GF-D8 (cell line): ENCODE data around the gene KCNK3.

ENCODE experiments used
- DNase-seq: peaks from one replicate; lab custom pipeline; 2025; lab: John Stamatoyannopoulos, UW

The KCNK3 gene

DNA sequence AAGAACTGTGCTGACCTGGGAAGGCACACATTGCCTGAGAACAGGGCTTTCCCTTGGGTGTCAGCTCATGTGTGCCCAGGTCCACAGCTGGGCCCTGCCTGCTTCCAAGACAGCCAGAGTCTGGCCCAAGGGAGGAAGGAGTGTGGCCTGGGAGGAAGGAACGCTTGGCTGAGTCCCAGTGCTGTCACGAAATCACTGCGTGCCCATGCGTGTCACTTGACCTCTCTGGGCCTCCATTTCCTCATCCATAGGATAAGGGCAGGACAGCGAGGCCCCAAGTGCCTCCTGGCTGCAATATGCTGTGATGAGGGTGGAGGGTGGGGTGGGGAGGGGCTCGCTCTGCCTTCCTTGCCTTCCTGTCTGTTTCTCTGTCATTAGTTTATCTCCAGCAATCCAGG lies 642 bp upstream of the KCNK3 start:
- no peak for DNase-seq

DNA sequence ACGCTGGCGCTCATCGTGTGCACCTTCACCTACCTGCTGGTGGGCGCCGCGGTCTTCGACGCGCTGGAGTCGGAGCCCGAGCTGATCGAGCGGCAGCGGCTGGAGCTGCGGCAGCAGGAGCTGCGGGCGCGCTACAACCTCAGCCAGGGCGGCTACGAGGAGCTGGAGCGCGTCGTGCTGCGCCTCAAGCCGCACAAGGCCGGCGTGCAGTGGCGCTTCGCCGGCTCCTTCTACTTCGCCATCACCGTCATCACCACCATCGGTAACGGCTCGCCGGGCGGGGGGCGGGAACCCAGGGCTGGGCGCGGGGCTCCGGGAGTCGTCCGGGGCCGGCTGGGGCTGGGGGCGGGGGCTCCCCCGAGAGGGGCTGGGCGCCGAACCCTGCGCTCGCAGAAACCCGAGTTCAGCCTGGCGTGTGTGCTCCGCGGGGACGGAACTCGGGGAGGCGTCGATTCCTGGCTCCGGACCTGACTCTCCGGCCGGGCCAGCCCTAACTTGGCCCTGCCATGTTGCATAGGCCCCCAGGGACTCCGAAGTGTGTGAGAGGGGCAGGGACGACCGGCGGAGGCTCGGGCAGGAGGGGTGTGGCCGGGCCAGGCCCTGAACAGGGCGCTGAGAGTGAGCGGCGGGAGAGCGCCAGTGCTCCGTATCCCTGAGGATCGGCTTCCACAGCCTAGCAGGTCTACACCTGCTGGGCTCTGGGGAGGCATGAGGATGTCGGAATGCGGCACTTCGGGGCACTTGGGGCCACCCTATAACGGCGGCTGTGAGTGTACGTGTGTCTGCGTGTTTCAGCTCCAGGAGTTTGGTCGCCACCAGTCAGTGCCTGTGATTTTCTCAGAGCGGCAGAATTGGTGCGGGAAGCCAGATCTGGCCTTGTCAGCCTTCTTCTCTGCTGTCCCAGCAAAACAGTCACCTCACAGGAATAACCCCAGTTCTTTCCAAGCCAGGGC lies 651 bp downstream of the KCNK3 start:
- DNase-seq, result no peak

DNA sequence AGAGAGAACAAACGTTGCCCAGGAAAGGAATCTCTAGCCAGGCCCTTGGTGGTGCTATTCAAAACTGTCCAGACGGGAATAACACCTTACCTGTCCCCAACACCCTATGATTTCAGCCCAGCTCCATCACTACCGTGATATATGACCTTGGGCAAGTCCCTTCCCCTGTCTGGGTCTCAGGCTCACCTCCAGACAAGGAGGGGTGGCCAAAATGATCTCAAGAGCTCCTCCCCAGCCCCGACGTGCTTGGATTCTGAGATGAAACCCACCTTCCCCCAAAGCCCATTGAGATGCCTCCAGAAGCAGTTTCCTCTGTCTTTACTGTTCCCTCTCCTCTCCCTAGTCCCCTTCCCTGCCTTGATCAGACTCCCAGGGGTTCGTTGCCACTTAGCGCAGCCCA lies 1.5 kb downstream of the KCNK3 start:
- DNase-seq, result no peak

DNA sequence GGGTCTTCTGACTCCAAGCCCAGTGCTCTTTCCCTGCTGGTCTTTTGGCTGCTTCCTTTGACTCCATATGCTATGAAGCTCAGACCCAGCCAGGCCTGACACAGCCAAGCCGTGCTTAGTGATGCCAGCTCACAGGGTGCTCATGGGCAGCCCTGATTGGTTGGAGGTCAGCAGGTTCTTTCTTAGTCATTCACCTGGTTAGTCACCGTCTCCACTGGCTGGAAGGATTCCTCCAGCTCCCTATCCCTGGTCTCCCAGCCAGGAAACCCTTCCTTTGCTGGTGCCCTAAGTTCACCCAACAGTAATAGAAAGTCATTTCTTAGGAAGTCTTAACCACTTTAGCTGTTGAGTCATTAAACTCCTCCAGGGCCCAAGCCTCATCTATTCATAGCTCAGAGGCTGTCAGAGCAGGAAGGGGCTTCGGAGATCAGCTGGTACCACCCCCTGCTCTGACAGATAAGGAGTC lies 3.9 kb downstream of the KCNK3 start:
- DNase-seq, result no peak

DNA sequence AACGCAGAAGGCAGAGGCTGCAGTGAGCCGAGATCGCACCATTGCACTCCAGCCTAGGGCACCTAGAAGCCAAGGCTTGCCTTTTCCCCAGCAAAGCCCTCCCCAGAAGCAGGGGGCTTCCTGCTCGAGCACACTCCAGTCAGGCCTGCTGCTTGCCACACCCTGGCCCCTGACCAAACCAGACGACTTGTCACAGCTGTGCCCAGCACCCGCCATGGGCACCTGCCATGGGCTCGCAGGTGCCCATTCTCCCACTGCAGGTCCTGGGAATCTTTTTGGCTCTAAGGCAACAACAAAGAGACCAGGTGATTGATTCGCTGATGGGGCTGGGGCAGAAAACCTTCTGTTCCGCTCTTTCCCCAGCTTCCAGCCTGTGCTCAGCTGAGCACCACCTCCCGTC lies 4.9 kb downstream of the KCNK3 start:
- no peak for DNase-seq

DNA sequence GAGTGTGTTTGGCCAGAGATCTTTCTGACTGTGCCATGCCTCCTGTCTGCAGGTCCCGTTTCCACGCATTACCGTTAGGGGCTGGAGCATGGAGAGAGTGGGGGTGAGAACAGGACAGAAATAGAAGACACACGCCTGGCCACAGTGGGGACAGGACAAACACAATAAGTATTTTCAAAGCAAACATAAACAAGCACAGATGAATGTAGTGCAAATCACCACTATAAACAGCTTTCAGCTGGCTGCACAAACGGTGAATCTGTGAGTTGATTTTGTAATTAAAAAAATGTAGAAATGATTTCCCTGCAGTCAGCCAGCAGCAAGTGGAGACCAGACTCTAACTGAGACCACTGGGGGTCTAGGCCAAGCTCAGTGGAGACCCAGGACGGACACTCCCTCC lies 6.8 kb downstream of the KCNK3 start:
- no peak for DNase-seq

DNA sequence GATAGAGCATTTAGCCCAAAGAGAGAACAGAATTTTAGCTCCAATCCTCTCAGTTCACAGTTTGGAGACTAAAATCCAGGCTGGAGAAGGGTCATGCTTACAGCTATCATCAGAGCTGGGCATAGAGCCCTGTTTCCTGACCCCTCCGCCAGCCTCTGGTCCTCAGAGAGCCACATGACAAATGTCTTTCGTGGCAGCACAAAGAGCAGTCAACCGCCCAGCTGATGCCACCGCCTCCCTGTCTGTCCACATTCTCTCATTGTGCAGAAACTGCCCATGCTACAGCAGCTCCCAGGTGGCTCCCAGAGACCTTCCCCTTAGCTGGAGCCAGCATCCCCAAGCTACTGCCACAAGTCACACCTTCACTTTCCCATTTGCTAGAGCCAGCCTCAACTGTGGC lies 7.6 kb downstream of the KCNK3 start:
- DNase-seq, result no peak

DNA sequence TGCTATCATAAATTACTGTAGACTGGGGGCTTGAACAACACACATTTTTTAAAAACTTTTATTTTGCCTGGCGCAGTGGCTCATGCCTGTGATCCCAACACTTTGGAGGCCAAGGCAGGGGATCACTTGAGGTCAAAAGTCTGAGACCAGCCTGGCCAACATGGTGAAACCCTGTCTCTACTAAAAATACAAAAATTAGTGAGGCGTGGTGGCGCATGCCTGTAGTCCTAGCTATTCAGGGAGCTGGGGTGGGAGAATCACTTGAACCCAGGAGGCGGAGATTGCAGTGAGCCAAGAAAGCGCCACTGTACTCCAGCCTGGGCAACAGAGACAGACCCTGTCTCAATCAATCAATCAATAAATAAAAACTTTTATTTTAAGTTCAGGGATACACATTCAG lies 9.1 kb downstream of the KCNK3 start:
- no peak for DNase-seq

DNA sequence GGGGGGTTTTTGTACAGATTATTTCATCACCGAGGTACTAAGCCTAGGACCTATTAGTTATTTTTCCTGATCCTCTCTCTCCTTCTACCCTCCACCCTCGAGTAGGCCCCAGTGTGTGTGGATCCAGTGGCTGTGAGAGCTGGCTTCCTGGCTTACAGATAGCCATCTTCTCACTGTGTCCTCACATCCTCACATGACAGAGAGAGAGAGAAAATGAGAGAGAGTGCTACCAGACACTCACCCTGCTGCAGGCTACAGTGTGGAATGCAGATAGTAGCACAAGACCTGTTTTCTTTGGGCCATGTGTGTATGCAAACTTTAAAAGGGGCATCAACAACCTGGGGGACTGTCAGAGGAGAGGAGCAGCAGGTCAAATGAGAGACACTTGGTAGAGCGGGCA lies 9.5 kb downstream of the KCNK3 start:
- DNase-seq, result no peak

DNA sequence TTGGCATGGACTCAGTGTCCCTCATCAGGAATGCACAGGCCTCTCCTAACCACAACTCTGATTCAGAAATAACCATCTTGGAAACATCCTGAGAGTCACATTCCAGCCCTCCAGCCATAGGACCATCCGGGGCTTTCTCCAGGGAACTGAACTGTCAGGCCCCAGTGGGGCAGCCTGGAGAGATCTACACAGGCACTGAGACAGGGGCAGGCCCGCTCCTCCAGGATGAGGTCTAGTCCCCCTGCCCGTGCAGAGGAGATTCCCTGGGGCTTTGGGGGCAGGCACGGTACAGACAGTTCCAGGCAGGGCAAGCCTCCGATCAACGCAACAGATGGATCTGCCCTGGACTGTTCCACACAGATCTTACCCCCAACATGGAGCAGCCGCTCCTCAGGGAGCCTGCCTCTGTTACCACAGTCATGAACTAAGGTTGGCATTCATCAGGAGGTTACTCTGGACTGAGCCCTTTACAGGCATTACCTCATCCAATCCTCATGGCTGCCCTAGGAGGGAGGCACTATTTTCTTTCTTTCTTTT lies 12.0 kb downstream of the KCNK3 start:
- no peak for DNase-seq

DNA sequence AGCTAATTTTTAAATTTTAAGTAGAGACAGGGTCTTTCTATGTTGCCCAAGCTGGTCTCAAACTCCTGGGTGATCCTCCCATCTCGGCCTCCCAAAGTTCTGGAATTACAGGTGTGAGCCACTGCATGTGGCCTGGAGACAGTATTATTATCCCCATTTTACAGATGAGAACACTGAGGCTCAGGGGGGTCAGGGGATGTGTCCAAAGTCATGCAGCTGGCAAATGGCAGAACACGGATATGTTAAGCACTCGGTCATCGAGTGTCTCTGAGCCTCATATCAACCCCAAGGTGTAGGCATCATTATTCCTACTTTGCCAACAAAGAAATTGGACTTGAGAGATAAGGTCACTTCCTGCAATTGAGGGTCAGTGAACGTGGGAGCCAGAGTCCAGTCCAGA lies 12.6 kb downstream of the KCNK3 start:
- DNase-seq, result no peak

DNA sequence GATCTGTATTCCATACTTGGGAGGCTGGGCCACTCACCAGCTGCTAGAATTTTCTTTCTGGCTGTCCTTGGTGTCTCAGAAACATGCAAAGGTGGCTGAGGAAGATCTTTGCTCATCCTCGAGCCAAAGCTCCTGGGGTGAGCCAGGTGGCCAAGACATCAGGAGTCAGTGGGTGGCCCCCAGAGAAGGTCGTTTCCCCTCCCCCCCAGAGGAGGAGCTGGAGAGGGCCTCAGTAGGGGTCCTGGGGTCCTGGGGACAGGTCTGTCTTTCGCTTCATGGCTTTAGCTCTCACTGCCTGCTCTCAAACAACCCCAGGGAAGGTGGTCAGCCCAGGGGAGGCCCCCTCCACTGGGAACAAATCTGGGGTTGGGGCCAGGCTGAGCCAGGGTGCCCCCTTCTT lies 13.6 kb downstream of the KCNK3 start:
- no peak for DNase-seq

DNA sequence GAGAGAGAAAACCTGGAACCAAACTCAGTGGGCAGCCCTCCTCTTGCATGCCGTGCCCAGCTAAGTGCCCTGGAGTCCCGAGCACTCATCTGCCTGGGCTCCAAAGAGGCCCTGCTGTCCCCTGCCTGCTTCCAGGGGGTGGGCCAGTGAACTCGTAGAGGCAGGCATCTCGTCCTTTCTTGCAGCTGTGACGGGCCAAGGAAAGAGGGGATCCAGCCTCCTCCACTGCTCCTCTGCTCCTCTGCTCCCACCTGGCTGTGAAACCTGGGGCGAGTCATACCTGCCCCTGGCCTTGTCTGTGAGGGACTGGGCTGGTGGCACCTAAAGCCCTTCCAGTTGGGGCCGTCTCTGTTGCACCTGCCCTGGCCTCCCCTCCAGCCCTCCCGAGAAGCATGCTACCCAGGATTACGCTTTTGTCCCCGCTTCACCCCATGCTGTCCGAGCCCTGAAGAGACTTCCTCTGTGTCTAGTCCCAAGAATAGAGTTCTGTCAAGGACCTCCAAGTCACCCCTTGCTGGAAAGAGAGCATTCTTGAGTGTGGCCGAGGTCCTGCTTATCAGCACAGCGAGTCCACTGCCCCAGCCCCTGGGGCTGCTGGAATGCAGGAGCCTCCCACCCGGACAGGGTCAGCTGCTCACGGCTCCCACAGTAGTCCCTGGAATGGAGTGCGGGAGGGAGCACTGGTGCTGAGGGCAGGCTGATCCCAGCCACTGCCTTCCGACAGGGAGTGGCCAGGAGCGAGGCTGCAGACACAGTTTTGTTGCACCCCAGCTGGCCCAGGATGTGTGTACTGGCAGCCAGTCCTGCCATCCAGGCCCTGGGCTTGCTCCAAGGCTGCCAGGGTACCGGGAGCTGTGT lies 14.3 kb downstream of the KCNK3 start:
- no peak for DNase-seq

DNA sequence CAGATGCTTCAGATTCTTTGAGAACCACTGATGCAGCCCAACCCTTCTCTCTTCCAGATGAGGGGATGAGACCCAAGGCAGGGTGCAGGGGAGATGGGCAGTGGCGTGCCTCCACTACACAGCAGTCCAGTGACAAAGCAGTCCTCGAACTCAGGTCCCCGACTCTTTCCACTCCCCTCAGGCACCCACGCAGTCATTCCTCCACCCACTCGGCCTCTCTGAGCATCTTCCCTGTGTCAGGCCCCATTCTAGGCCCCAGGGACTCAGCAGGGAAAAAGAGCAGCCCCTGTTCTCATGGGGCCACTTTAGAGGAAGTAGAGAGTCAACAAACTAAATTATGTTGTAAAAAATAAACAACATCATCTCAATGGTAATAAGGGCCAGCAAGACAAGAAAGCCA lies 15.2 kb downstream of the KCNK3 start:
- no peak for DNase-seq

DNA sequence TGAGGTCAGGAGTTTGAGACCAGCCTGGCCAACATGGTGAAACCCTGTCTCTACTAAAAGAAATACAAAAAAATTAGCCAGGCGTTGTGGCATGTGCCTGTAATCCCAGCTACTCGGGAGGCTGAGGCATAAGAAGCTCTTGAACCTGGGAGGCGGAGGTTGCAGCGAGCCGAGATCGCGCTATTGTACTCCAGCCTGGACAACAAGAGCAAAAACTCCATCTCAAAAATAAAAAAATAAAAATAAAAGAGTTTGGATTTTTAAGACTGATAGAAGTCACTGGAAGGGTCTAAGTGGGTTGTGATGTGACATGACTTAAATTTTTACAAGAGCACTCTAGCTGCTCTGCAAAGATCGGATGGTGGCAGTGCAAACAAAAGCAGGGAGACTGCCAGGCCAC lies 15.9 kb downstream of the KCNK3 start:
- no peak for DNase-seq

DNA sequence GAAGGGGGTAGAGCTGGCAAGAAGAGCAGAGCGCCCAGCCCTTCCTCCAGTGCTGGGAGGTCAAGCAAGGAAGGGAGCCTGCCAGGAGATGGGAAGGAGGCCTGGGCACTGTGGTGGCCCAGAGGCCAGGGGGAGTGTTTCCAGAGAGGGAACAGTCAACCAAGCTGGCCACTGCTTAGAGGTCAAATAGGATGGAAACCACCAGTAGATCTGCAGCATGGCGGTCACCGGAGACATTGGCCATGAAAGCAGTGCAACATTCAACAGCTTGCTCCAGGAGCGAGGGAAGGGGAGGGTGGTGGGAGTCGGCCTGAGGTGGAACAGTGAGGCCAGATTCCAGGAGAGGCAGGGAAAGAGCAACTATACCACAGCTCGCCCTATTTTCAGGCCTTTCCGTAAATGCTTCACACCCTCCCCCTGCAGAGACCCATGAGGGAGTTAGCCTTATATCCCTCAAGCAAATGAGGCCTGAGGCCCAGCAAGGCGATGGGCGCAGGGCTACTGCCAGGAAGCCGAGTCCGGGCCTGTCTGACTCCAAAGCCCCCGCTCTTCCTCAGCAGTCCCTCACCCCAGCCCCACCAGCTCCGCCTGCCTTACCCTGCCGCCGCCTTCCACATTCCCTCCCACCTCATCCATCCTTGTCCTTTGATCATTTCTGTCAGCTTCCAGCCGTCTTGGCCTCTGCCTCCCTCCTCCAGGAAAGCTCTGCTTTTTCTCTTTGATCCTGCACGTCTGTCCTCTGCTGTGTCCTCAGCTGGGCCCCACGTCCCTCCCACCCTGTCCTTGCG lies 17.0 kb downstream of the KCNK3 start:
- DNase-seq, result no peak

DNA sequence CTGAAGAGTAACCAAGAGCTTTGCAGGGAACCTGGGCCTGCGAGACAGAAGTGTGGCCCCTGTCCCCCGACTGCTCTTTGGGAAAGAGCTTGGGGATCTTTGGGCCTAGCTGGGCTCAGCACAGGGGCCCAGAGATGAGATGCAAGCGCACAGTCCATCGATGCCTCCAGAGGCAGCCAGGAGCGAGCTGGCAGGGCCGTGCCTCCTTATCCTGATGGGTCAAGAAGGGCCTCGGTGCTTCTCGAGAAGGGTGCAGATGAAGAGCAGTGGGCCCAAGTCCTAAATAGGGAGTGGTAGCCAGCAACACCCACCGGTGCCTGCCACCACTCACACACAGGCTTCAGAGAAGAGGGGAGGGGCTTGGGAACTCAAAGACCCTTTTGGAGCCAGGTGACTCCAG lies 17.6 kb downstream of the KCNK3 start:
- DNase-seq, result no peak

DNA sequence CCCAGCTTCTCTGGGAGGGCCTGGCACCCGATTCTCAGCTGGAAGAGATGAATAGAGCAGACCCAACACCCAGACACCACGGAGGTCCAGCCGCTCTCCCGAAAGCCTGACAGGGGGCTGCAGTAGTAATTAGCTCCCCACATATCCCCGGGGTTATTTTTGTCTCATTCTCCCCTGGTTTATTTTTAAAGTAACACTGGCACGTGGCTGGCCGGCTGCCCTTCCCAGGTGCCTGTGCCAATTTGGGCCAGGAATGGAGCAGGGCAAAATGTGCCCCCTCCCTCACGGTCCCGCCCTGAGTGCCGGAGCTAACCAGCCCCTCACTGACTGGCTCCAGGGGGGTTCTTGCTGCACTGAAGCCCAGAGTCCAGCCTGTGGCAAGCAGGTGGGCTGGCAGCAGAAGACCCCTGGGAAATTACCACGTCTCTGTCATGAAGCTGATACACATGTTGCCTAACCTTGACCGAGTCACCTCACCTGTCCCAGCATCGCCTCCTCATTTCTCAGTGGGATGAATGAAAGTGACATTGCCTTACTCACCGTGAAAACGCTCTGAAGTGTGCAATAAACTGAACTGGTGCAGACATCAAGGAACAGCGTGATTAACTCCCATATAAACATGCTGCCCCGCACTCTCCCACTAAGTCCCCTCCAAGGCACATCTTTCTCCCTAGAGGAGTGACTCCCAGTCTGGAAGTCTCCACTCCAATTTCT lies 18.4 kb downstream of the KCNK3 start:
- DNase-seq, result no peak

DNA sequence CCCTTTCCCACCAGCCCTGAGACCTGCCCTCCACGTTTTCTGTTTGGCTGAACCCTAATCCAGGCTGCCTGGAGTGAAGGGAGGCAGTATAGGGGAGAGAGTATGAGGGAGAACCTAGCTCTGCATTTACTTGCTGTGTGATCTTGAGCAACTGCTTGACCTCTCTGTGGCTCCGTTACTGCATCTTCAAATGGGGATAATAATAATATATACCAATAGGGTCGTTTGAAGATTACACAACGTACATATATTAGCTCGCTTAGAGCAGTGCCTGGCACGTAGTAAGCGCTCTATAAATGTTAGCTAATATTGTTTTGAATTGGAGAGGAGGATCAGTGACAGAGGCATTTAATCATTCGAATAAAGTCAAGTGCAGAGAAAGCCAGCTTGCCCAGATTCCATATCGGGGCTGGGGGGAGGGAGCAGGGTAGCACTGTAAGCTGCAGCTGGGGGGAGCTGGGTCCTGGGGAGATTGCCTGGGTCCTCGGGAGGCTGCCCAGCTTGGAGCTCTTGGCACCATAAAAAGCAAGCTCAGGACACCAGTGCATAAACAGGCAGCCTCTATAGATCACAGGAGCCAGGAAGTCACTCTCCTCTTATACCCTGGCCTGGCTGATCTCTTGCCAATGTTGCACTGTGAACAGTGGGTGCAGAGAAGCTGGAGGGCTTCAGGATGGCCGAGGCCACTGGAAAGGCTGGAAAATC lies 19.1 kb downstream of the KCNK3 start:
- no peak for DNase-seq
